GM12873 (cell line): ENCODE measurements around the gene DEXI.

Experiments
- CTCF ChIP-seq: IDR thresholded peaks from 2 replicates; pipeline ENCODE4 v1.5.1; 2012; ENCODE audit warnings: low read depth, mild to moderate bottlenecking, moderate library complexity, low read length, control low read depth; ENCODE audit not compliant: insufficient read depth; ENCODE audit errors: missing control alignments

The DEXI gene

GRCh38 chr16:10967986-10968385, 25.7 kb upstream of the DEXI start:
- no peak for TF ChIP-seq CTCF

GRCh38 chr16:10966129-10966528, 23.9 kb upstream of the DEXI start:
- TF ChIP-seq CTCF = no peak

GRCh38 chr16:10965440-10966061, 23.3 kb upstream of the DEXI start:
- TF ChIP-seq CTCF = no peak

- TF ChIP-seq CTCF = no peak
Measured at GRCh38 chr16:10964891-10965326, 22.6 kb upstream of the DEXI start.

- TF ChIP-seq CTCF = peak; percentile 99
Measured at GRCh38 chr16:10964039-10964890, 22.0 kb upstream of the DEXI start.

GRCh38 chr16:10961231-10961630, 19.0 kb upstream of the DEXI start:
- TF ChIP-seq CTCF = no peak

GRCh38 chr16:10959161-10959560, 16.9 kb upstream of the DEXI start:
- no peak for TF ChIP-seq CTCF
